Measurements from ENCODE around the gene ATXN2.

ATXN2 gene

GRCh38 chr12:111448846-111449790 is 150.0 kb downstream of the ATXN2 start:
- no peak for DNase-seq
- no peak for ATAC-seq

- ATAC-seq: no peak
Measured at GRCh38 chr12:111448266-111448830, 150.8 kb downstream of the ATXN2 start.

DNA sequence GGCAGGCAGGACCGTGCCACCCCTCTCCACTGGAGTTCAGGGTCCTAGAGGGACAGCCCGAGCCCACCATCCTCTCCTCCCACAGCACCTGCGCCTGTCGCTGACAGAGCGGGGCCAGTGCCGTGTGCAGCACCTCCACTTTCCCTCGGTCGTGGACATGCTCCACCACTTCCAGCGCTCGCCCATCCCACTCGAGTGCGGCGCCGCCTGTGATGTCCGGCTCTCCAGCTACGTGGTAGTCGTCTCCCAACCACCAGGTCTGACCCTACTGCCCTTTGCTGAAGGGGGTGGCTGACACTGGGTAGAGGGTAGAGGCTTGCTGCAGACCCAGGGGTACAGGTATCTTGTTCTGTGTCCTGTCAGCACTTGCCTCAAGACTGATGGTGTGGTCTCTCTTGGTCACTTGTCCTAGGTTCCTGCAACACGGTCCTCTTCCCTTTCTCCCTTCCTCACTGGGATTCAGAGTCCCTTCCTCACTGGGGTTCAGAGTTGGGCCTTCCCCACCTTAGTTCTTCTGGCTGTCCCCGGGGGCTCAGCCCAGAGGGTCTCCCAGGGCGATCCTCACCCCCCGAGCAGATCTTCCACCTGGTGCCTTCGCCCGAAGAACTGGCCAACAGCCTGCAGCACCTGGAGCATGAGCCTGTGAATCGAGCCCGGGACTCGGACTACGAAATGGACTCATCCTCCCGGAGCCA is 151.4 kb downstream of the ATXN2 start:
- DNase-seq (no peak), ATAC-seq (no peak)

More at GRCh38 chr12:111448266-111448830, 150.8 kb downstream of the ATXN2 start:
- no peak for DNase-seq

GRCh38 chr12:111446631-111447570 is 152.2 kb downstream of the ATXN2 start:
- ATAC-seq: no peak

DNA sequence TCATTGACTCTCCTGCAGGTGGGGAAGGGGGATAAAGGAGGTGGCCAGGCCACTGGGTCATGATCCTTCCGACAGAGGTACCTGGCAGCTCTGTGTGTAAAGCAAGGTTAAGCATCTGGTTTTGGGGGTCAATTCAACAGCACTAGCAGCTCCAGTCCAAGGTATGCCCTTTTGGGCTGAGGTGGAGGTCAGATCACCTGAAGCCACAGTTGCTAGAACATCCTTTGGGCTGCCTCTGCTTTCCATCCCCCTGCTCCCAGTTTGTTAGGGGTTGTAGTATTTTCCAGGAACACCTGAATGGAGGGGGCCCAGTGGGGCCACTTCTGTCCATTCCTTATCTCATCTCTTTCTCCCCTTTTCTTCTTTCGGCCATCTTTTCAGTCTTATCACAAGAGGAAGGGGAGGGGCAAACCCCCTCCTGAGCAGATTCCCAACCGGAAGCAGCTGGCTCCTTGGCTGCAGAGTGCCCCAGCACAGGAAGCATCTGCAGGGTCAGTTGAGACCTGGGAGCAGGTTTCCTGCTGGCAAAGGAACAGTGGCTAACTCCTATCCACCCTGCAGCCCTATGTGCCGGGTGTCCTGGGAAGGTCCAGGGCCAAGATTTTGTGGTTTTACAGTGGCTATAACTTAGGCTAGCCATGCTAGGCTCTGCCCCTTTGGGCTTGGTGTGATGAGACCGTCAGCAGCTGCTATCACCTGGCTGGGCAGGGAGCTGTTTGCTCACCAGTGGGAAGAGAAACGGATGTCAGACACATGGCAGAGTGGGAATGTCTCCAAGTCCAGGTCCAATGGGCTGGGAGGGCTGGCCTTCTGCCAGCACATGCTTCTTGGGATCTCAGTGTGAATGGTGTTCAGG is 153.2 kb downstream of the ATXN2 start:
- ATAC-seq: no peak
- DNase-seq: no peak

More at GRCh38 chr12:111446631-111447570, 152.2 kb downstream of the ATXN2 start:
- DNase-seq: no peak

DNA sequence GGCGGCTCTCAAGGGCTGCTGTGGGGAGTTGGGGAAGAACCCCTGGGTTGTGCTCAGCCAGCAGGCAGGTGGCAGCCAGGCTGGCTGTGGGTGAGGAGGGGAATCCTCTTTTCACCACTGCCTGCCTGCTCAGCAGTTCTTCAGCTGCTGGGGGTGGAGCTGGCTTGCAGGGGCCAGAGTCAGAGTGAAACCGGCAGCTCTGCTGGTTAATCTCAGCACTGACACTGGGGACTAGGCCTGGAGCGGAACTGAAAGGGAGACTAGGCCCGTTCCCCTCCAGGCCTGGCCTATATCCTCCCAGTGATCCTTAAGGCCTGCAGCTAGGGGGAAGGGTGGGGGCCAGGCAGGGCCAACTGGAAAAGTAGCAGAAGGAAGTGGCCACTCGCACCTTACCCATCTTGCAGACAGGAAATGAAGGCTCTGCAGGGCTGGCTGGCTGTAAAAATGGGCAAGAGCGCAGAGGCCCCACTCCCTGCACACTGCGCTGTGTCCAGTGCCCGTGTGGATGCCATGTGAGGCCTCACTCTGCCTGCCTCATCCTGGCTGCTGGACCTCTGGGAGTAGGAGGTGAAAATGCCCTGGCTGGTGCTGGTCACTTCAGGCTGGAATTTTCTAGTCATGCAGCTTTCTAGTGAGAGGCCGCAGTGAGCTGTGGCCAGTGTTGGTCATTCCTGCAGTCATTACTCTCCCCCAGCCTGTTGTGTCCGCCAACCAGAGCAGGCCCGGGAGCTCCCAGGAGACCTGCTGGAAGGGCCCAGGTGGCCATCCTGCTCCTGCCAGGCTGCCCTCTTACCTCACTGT is 154.0 kb downstream of the ATXN2 start:
- ATAC-seq: peak; percentile 89
- DNase-seq: peak; percentile 87

GRCh38 chr12:111444314-111444924 is 154.7 kb downstream of the ATXN2 start:
- ATAC-seq (peak; percentile 15), DNase-seq (peak; percentile 46)

- ATAC-seq (peak; percentile 77), DNase-seq (peak; percentile 59)
Measured at GRCh38 chr12:111443586-111443985, 155.5 kb downstream of the ATXN2 start.

- ATAC-seq: no peak
- no peak for DNase-seq
Measured at GRCh38 chr12:111443086-111443485, 156.0 kb downstream of the ATXN2 start.

- DNase-seq: no peak
- no peak for ATAC-seq
Measured at GRCh38 chr12:111442301-111443045, 156.6 kb downstream of the ATXN2 start.

DNA sequence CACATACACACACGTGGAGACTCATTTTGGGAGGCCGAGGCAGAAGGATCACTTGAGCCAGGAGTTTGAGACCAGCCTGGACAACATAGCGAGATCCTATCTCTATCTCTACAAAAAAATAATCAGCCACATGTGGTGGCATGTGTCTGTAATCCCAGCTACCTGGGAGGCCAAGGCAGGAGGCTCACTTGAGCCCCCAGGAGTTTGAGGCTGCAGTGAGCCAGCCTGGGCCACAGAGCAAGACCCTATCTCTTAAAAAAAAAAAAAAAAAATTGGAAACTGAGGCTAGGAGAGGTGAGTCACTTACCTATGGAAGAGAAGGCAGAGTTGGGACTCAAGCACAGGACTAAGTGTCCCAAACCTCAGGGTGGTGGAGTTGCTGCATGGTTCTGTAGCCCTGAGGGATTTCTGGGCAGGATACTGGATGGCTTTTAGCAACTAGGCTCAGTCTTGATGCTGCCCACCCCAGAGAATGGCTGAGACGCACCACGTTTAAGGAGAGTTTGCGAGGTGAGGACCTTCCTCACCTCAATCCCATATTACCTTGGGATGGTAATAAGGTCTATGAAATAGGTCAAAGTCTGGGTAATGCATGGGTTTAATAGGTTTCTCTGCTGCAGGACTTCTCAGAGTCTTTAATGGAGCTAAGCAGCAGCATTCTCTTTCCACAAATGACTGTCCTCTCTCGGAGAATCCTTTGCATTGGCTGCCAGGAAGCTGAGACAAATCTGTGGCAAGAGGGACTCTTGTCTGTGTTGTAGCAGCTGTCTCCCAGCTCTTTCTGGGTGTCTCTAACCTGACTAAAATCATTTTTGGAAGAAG is 157.8 kb downstream of the ATXN2 start:
- DNase-seq: no peak

GRCh38 chr12:111440631-111441030 is 158.5 kb downstream of the ATXN2 start:
- no peak for ATAC-seq
- no peak for DNase-seq

More for the DNA sequence above, 157.8 kb downstream of the ATXN2 start:
- no peak for ATAC-seq

DNA sequence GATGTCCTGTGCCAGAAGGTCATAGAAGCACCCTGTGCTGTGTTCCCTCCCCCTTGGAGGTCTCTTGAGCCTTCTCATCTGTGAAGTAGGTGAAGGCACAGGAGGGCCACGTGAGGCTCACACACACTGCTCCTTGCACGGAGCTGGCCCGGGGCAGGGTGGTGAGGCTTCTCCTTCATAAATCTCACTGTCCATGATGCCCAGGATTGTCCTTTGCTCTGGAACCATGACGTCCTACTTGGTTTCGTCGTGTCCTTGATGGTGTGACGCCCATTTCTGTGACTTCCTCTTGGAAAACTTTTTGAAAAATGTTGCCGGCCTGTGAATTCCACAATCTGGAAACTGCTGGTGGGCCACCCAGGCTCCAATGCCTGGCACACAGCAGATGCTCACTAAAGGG is 159.0 kb downstream of the ATXN2 start:
- DNase-seq (no peak), ATAC-seq (no peak)

- DNase-seq (no peak), ATAC-seq (no peak)
Measured at GRCh38 chr12:111439657-111440151, 159.4 kb downstream of the ATXN2 start.

GRCh38 chr12:111438481-111438880 is 160.6 kb downstream of the ATXN2 start:
- DNase-seq (peak; percentile 76), ATAC-seq (peak; percentile 6)

- ATAC-seq (no peak), DNase-seq (peak; percentile 46)
Measured at GRCh38 chr12:111437816-111438454, 161.2 kb downstream of the ATXN2 start.

GRCh38 chr12:111436811-111437210 is 162.3 kb downstream of the ATXN2 start:
- DNase-seq (no peak), ATAC-seq (no peak)

All from stimulated activated naive CD8-positive, alpha-beta T cell treated with anti-CD3 and anti-CD28 coated beads, Interleukin-15, Interleukin-2, amounts not matched to agents 100 U/mL and 50 U/mL, for 24 hours (primary cell).